IMR-90 (cell line): ENCODE measurements around the gene DPP6. TPM values are rescaled to one million over a fixed set of nuclear protein-coding genes. Genes with fewer than 3 reads are reported as not detected.

Source experiments
- ATAC-seq: fragments of 200-7000 bp; cut with Tn5 transposase; 2 replicates; pipeline ENCODE4 v1.9.1; 2020; ENCODE audit warnings: low read depth, mild to moderate bottlenecking, moderate library complexity
- BruUV-seq: library from RNA; stranded (reverse); fragments of 400-500 nt; replicated peaks from 2 replicates; lab custom pipeline; 2021; lab: Mats Ljungman, UMichigan
- CTCF ChIA-PET: fragments of 300-600 bp; formaldehyde crosslinking; extraction: SDS; loops from one replicate; lab custom pipeline; 2021; ENCODE audit warnings: antibody characterized with exemption; lab: Yijun Ruan, JAX
- POLR2A ChIA-PET: fragments of 300-600 bp; sonication (Branson Sonifier 250); formaldehyde crosslinking; loops from one replicate; lab custom pipeline; 2022; ENCODE audit warnings: antibody characterized with exemption; ENCODE audit not compliant: unreplicated experiment; lab: Charles Lee
- DNase-seq: peaks from one replicate; pipeline ENCODE4 v3.0.0; 2013
- H2AFZ ChIP-seq: replicated peaks from 2 replicates; pipeline ENCODE3; 2013; ENCODE audit warnings: low read length, mild to moderate bottlenecking; ENCODE audit not compliant: poor library complexity
- H2AK5ac ChIP-seq: 2 replicates; pipeline ENCODE4 v1.6.1; 2013; ENCODE audit warnings: low read depth, low read length, inconsistent platforms
- H2AK9ac ChIP-seq: replicated peaks from 2 replicates; pipeline ENCODE3; 2013; ENCODE audit warnings: mild to moderate bottlenecking, low read depth, low read length, moderate library complexity; ENCODE audit not compliant: poor library complexity
- H2BK120ac ChIP-seq: 2 replicates; pipeline ENCODE4 v1.6.1; 2013; ENCODE audit warnings: low read depth, low read length, inconsistent platforms
- H2BK15ac ChIP-seq: 3 replicates; pipeline ENCODE4 v1.6.1; 2013; ENCODE audit warnings: low read depth, low read length, inconsistent platforms
- H2BK20ac ChIP-seq: 2 replicates; pipeline ENCODE4 v1.6.1; 2013; ENCODE audit warnings: low read depth, mild to moderate bottlenecking, inconsistent platforms, low read length, moderate library complexity
- H2BK5ac ChIP-seq: 2 replicates; pipeline ENCODE4 v1.6.1; 2013; ENCODE audit warnings: mild to moderate bottlenecking, low read depth, low read length, inconsistent platforms; ENCODE audit not compliant: poor library complexity, severe bottlenecking
- H3K14ac ChIP-seq: replicated peaks from 2 replicates; pipeline ENCODE4 v1.6.1; 2013; ENCODE audit warnings: low read depth, low read length, inconsistent platforms
- H3K18ac ChIP-seq: 2 replicates; pipeline ENCODE4 v1.6.1; 2013; ENCODE audit warnings: low read depth, low read length, control low read depth
- H3K23ac ChIP-seq: 2 replicates; pipeline ENCODE4 v1.6.1; 2013; ENCODE audit warnings: low read depth, low read length, inconsistent platforms
- H3K27ac ChIP-seq: 2 replicates; pipeline ENCODE4 v1.5.1; 2013; ENCODE audit warnings: mild to moderate bottlenecking, control low read depth, low read length; ENCODE audit not compliant: insufficient read depth
- H3K27me3 ChIP-seq: 2 replicates; pipeline ENCODE4 v1.6.1; 2013; ENCODE audit warnings: low read length; ENCODE audit not compliant: control insufficient read depth, insufficient read depth
- H3K36me3 ChIP-seq: 2 replicates; pipeline ENCODE4 v1.6.1; 2013; ENCODE audit warnings: low read length, mixed read lengths; ENCODE audit not compliant: control insufficient read depth, insufficient read depth
- H3K4ac ChIP-seq: 2 replicates; pipeline ENCODE4 v1.6.1; 2013; ENCODE audit warnings: low read depth, low read length, inconsistent platforms
- H3K4me1 ChIP-seq: 2 replicates; pipeline ENCODE4 v1.6.1; 2013; ENCODE audit warnings: low read length, mixed read lengths; ENCODE audit not compliant: control insufficient read depth, insufficient read depth
- H3K4me2 ChIP-seq: 2 replicates; pipeline ENCODE4 v1.6.1; 2013; ENCODE audit warnings: low read depth, mild to moderate bottlenecking, control low read depth, low read length, moderate library complexity
- H3K4me3 ChIP-seq: 2 replicates; pipeline ENCODE4 v1.5.1; 2013; ENCODE audit warnings: low read depth, mild to moderate bottlenecking, control low read depth, low read length, moderate library complexity; ENCODE audit not compliant: insufficient read depth
- H3K56ac ChIP-seq: 2 replicates; pipeline ENCODE4 v1.6.1; 2013; ENCODE audit warnings: low read length, inconsistent platforms; ENCODE audit not compliant: insufficient read depth; ENCODE audit errors: extremely low read depth
- H3K79me1 ChIP-seq, 2 experiments: 2 replicates each; pipeline ENCODE4 v1.6.1; 2013; ENCODE audit warnings: low read length in 2 of 2, inconsistent platforms in 1 of 2, low read depth in 1 of 2
- H3K9ac ChIP-seq: 2 replicates; pipeline ENCODE4 v1.6.1; 2013; ENCODE audit warnings: low read depth, low read length, control low read depth
- H3K9me1 ChIP-seq: 2 replicates; pipeline ENCODE4 v1.6.1; 2013; ENCODE audit warnings: low read length, inconsistent platforms; ENCODE audit not compliant: insufficient read depth
- H3K9me3 ChIP-seq: 2 replicates; pipeline ENCODE4 v1.6.1; 2013; ENCODE audit warnings: low read length; ENCODE audit not compliant: control insufficient read depth, insufficient read depth
- H4K20me1 ChIP-seq: 2 replicates; pipeline ENCODE4 v1.6.1; 2013; ENCODE audit warnings: low read length, inconsistent platforms; ENCODE audit not compliant: insufficient read depth
- H4K5ac ChIP-seq: 2 replicates; pipeline ENCODE4 v1.6.1; 2013; ENCODE audit warnings: mild to moderate bottlenecking, low read depth, low read length, control low read depth
- H4K8ac ChIP-seq, 2 experiments: 2 replicates each; pipeline ENCODE4 v1.6.1; 2013; ENCODE audit warnings: low read depth in 2 of 2, low read length in 2 of 2, control low read depth in 1 of 2, inconsistent platforms in 1 of 2
- H4K91ac ChIP-seq: 2 replicates; pipeline ENCODE4 v1.6.1; 2013; ENCODE audit warnings: low read depth, low read length, inconsistent platforms; ENCODE audit not compliant: insufficient read depth
- BHLHE40 ChIP-seq: fragments of 150-350 bp; IDR thresholded peaks from 2 replicates; pipeline ENCODE4 v1.6.1; 2016; ENCODE audit warnings: mild to moderate bottlenecking, low read depth, low read length
- CHD1 ChIP-seq: IDR thresholded peaks from 2 replicates; pipeline ENCODE4 v1.6.1; 2012; ENCODE audit warnings: low read depth, low read length, improper control_type of control experiment
- CTCF ChIP-seq: conservative IDR thresholded peaks from 2 replicates; pipeline ENCODE4 v1.5.1; 2012; ENCODE audit warnings: mild to moderate bottlenecking, low read depth, low read length, improper control_type of control experiment
- FOS ChIP-seq: fragments of 150-350 bp; IDR thresholded peaks from 2 replicates; pipeline ENCODE4 v1.6.1; 2016; ENCODE audit warnings: low read depth, low read length
- MAFK ChIP-seq: IDR thresholded peaks from 2 replicates; pipeline ENCODE4 v1.6.1; 2012; ENCODE audit warnings: low read depth, low read length, improper control_type of control experiment
- MAZ ChIP-seq: IDR thresholded peaks from 2 replicates; pipeline ENCODE4 v1.6.1; 2012; ENCODE audit warnings: low read depth, mild to moderate bottlenecking, low read length, improper control_type of control experiment, moderate library complexity, borderline replicate concordance
- MXI1 ChIP-seq: IDR thresholded peaks from 2 replicates; pipeline ENCODE4 v1.6.1; 2012; ENCODE audit warnings: low read depth, mild to moderate bottlenecking, low read length, moderate library complexity, borderline replicate concordance
- NFE2L2 ChIP-seq: fragments of 150-350 bp; IDR thresholded peaks from 2 replicates; pipeline ENCODE4 v1.6.1; 2016; ENCODE audit warnings: low read depth, mild to moderate bottlenecking, low read length
- POLR2A ChIP-seq: IDR thresholded peaks from 2 replicates; pipeline ENCODE4 v1.6.1; 2012; ENCODE audit warnings: mild to moderate bottlenecking, low read depth, low read length
- RAD21 ChIP-seq: IDR thresholded peaks from 2 replicates; pipeline ENCODE4 v1.6.1; 2012; ENCODE audit warnings: low read length, improper control_type of control experiment
- RCOR1 ChIP-seq: IDR thresholded peaks from 2 replicates; pipeline ENCODE4 v1.6.1; 2012; ENCODE audit warnings: mild to moderate bottlenecking, low read length, improper control_type of control experiment; ENCODE audit not compliant: insufficient replicate concordance
- SMC3 ChIP-seq: fragments of 150-350 bp; IDR thresholded peaks from 2 replicates; pipeline ENCODE4 v1.6.1; 2016; ENCODE audit warnings: low read depth, mild to moderate bottlenecking, antibody characterized with exemption, low read length, moderate library complexity
- WGBS, 2 experiments: methylation state at CpG; one replicate each; pipeline versions ENCODE4 v1.1.5 to v1.1.7; 2013; ENCODE audit warnings: missing lambda C conversion rate in 2 of 2; ENCODE audit not compliant: insufficient read length in 1 of 2; ENCODE audit errors: extremely low coverage in 2 of 2; 5-methylcytosine and 5-hydroxymethylcytosine counted together
- dilution Hi-C: fragments of 300-500 bp; cut with HindIII; formaldehyde crosslinking; loops from one replicate; pipeline ENCODE4 v1.14.3; 2018; ENCODE audit warnings: low sequenced_read_pairs; ENCODE audit not compliant: unreplicated experiment
- in situ Hi-C: fragments of 300-500 bp; cut with MboI; formaldehyde crosslinking; loops from 3 replicates; pipeline ENCODE4 v1.14.3; 2019; ENCODE audit warnings: low sequenced_read_pairs, inconsistent platforms, mixed read lengths
- intact Hi-C: fragments of 100-400 bp; cut with micrococcal nuclease; formaldehyde crosslinking; loops from 2 replicates; pipeline ENCODE4 v1.10.0; 2022
- polyA plus RNA-seq, 3 experiments: library from polyadenylated mRNA; depleted of rRNA; stranded (reverse); fragments of >200 nt; gene quantifications; 2 replicates each; pipeline ENCODE4 v1.2.3, GENCODE V29; 2012; ENCODE audit warnings: low replicate concordance in 1 of 3
- total RNA-seq: library from RNA; depleted of rRNA; stranded (reverse); fragments of >200 nt; gene quantifications from 2 replicates; pipeline ENCODE4 v1.2.3, GENCODE V29; 2012
- TF ChIP-seq, protein P1 (sequence below): fragments of 150-350 bp; IDR thresholded peaks from 2 replicates; pipeline ENCODE4 v1.6.1; 2017; ENCODE audit warnings: mild to moderate bottlenecking, antibody characterized with exemption, low read length, low read depth
- TF ChIP-seq, protein P2 (sequence below): fragments of 150-350 bp; IDR thresholded peaks from 2 replicates; pipeline ENCODE4 v1.6.1; 2016; ENCODE audit warnings: low read depth, mild to moderate bottlenecking, low read length, moderate library complexity, borderline replicate concordance

The DPP6 gene
- total and polyA plus RNA-seq, 2 of the 4 experiments (the other 2 are of a cell fraction): not detected

DNA sequence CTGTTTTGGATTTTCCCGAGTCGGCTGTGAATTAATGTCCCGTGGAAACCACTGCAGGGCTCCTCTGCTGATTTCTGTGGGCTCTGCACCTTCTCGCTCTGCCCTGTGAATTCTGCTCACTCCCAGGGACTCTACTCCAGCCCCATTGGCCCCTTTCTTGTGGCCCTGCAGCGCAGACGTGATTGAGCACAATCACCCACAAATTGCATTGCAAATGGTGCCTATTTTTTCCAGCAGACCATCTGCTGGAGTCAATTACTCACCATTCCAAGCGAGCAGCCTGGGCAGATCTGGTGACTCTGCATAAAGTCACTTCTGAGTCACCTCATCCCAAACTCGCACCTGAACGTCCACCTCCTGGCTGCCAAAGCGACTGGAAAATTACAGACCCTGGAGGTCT lies 714.9 kb downstream of the DPP6 start:
- TF ChIP-seq MXI1: no peak
- TF ChIP-seq, protein P1, sequence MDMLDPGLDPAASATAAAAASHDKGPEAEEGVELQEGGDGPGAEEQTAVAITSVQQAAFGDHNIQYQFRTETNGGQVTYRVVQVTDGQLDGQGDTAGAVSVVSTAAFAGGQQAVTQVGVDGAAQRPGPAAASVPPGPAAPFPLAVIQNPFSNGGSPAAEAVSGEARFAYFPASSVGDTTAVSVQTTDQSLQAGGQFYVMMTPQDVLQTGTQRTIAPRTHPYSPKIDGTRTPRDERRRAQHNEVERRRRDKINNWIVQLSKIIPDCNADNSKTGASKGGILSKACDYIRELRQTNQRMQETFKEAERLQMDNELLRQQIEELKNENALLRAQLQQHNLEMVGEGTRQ: no peak
- TF ChIP-seq MAFK: no peak
- no peak for TF ChIP-seq BHLHE40
- TF ChIP-seq RCOR1: no peak
- no peak for TF ChIP-seq POLR2A
- no peak for TF ChIP-seq CTCF
- TF ChIP-seq FOS: no peak
- no peak for TF ChIP-seq MAZ
- TF ChIP-seq SMC3: no peak
- no peak for TF ChIP-seq CHD1
- TF ChIP-seq NFE2L2: no peak
- TF ChIP-seq, protein P2, sequence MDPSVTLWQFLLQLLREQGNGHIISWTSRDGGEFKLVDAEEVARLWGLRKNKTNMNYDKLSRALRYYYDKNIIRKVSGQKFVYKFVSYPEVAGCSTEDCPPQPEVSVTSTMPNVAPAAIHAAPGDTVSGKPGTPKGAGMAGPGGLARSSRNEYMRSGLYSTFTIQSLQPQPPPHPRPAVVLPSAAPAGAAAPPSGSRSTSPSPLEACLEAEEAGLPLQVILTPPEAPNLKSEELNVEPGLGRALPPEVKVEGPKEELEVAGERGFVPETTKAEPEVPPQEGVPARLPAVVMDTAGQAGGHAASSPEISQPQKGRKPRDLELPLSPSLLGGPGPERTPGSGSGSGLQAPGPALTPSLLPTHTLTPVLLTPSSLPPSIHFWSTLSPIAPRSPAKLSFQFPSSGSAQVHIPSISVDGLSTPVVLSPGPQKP: no peak
- TF ChIP-seq RAD21: no peak
- Histone ChIP-seq H2AFZ (no peak overlapping the region), H2BK5ac (no peak overlapping the region), H3K9me1 (no peaks in the 10 kb centered on the region), H3K79me1 (no peaks in the 10 kb centered on the region), H3K18ac (no peak overlapping the region), H2BK20ac (no peak overlapping the region), H3K56ac (no peak overlapping the region), H2AK9ac (no peak overlapping the region), H3K27me3 (no peaks in the 10 kb centered on the region), H2AK5ac (no peak overlapping the region), H3K4me3 (no peak overlapping the region), H2BK120ac (no peak overlapping the region), H4K91ac (no peak overlapping the region), H3K23ac (no peak overlapping the region), H3K4me2 (no peak overlapping the region), H3K4me1 (no peaks in the 10 kb centered on the region), H3K14ac (no peak overlapping the region), H3K27ac (no peak overlapping the region), H2BK15ac (no peak overlapping the region), H3K9me3 (peaks cover 46% of the 10 kb centered on the region), H3K4ac (no peak overlapping the region), H4K5ac (no peak overlapping the region), H4K8ac (no peak overlapping the region), H3K9ac (no peak overlapping the region), H4K20me1 (no peaks in the 10 kb centered on the region), H3K36me3 (no peaks in the 10 kb centered on the region)
- intact Hi-C loops: no loop called here
- ChIA-PET CTCF (no interaction called here), POLR2A (no interaction called here)
- in situ Hi-C loops: no loop called here
- BruUV-seq: no TSS peak
- dilution Hi-C loops: no loop called here
- WGBS, 2 experiments: 50% methylated on average over 2 of the region's 10 CpGs; no CpG with 5 or more reads in 1 of the 2 experiments
- ATAC-seq (no peak), DNase-seq (no peak)
